ENCODE measurements around the gene RDX. TPM values are rescaled to one million over a fixed set of nuclear protein-coding genes. Genes with fewer than 3 reads are reported as not detected.
A peak's percentile ranks its signal among the peaks of the same experiment; 100 is the strongest.

Gene RDX
- total and polyA plus RNA-seq, 2 of the 8 experiments (the other 6 are each of a cell fraction or from before 2014, with no cell fraction given): 27.4 to 100 TPM

DNA sequence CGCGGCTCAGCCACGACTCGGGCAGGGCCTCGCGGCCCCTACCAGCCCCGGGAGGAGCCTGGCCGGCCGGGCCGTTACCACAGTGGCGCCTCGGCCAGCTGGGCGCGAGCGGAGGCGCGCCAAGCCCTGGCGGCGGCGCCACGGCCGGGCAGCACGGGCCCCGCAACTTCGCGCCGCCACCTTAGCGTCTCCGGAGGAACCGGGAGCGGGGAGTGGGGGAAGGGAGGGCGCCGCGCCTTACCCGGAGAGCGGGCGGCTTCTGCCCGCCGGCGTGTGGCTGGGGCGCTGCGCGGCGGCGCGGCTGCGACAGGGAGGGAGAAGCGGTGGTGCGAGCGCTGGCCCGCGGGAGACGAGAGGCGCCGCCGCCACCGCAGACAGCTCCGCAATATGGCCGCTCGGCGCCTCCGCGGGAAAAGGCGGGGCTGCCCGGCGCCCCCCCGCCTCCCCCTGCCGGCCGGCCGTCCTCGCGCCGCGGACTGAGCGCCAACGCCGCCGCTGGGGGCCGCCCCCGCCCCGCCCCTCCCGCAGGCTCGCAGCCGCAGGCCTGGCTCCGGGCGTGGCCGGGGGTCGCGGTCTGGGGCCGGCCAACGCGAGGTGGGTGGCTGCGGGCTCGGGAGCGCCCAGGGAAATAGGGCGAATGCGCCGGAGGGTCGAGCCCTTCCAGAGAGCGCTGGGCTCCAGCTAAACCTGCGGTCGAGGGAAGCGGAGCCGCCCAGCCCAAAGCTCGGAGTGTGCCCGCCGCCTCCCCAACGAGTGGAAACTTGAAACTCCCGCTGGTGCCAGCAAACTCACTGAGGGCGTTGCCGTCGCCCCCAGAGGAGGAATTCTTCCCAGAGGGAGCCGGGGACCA, at the start of gene RDX (continued):
- no peak for TF ChIP-seq SRF (IDR thresholded peaks at IDR 0.05; ENCODE audit: low read depth, low read length)
- no peak for TF ChIP-seq BACH1 (IDR thresholded peaks at IDR 0.05; ENCODE audit: low read length)
- TF ChIP-seq, protein P1, sequence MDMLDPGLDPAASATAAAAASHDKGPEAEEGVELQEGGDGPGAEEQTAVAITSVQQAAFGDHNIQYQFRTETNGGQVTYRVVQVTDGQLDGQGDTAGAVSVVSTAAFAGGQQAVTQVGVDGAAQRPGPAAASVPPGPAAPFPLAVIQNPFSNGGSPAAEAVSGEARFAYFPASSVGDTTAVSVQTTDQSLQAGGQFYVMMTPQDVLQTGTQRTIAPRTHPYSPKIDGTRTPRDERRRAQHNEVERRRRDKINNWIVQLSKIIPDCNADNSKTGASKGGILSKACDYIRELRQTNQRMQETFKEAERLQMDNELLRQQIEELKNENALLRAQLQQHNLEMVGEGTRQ (IDR thresholded peaks at IDR 0.05; ENCODE audit: low read length): no peak
- no peak for TF ChIP-seq EZH2 (IDR thresholded peaks at IDR 0.05; ENCODE audit: low read depth, low read length, severe bottlenecking)
- TF ChIP-seq SIN3A (conservative IDR thresholded peaks at IDR 0.05 in 1 of 2, IDR thresholded peaks at IDR 0.05 in 1 of 2; ENCODE audit: low read depth in 1 of 2, low read length in 2 of 2): 0 out of 4 replicates have a peak, but pooled peaks of 1 of the 2 experiments have one; percentile 12
- no peak for TF ChIP-seq MAFK (IDR thresholded peaks at IDR 0.05; ENCODE audit: low read depth, low read length)
- TF ChIP-seq, protein P2, sequence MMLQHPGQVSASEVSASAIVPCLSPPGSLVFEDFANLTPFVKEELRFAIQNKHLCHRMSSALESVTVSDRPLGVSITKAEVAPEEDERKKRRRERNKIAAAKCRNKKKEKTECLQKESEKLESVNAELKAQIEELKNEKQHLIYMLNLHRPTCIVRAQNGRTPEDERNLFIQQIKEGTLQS (IDR thresholded peaks at IDR 0.05; ENCODE audit: insufficient read depth, low read depth, low read length): no peak
- no peak for TF ChIP-seq NANOG (IDR thresholded peaks at IDR 0.05; ENCODE audit: insufficient read depth, low read depth, low read length, poor library complexity, severe bottlenecking)
- TF ChIP-seq ASH2L (IDR thresholded peaks at IDR 0.05; ENCODE audit: low read length): peak; percentile 77
- TF ChIP-seq POU5F1 (IDR thresholded peaks at IDR 0.05; ENCODE audit: low read depth, low read length): no peak
- peak; percentile 70 for TF ChIP-seq POLR2AphosphoS5 (IDR thresholded peaks at IDR 0.05; ENCODE audit: low read depth, low read length)
- TF ChIP-seq EGR1 (IDR thresholded peaks at IDR 0.05; ENCODE audit: borderline replicate concordance, low read depth, low read length): no peak
- no peak for TF ChIP-seq RAD21 (IDR thresholded peaks at IDR 0.05 in 1 of 2, conservative IDR thresholded peaks at IDR 0.05 in 1 of 2; ENCODE audit: low read depth in 2 of 2, low read length in 2 of 2)
- no peak for TF ChIP-seq RFX5 (IDR thresholded peaks at IDR 0.05; ENCODE audit: borderline replicate concordance, low read depth, low read length)
- TF ChIP-seq KDM4A (IDR thresholded peaks at IDR 0.05; ENCODE audit: low read depth, low read length, severe bottlenecking): peak; percentile 59
- TF ChIP-seq TCF12 (IDR thresholded peaks at IDR 0.05; ENCODE audit: low read depth, low read length): no peak
- no peak for TF ChIP-seq KDM5A (IDR thresholded peaks at IDR 0.05; ENCODE audit: low read length)
- no peak for TF ChIP-seq BCL11A (IDR thresholded peaks at IDR 0.05; ENCODE audit: low read depth in 2 of 2, low read length in 2 of 2)
- TF ChIP-seq CTBP2 (IDR thresholded peaks at IDR 0.05; ENCODE audit: borderline replicate concordance, insufficient read depth, insufficient read length, low read length): no peak
- no peak for TF ChIP-seq SP2 (IDR thresholded peaks at IDR 0.05; ENCODE audit: low read length)
- no peak for TF ChIP-seq RNF2 (IDR thresholded peaks at IDR 0.05; ENCODE audit: borderline replicate concordance, low read depth, low read length, missing control alignments, poor library complexity, severe bottlenecking)

All from H1 (cell line).